ENCODE measurements around the gene ECI1.

ECI1 gene

GRCh38 chr16:2251296-2252111 is at the start of gene ECI1:
Gene ECI1 (minus strand): TSS chr16:2251587. CDS start chr16:2251566, 21 bp downstream.
- peak; percentile 79 for DNase-seq

GRCh38 chr16:2299915-2300192 is 48.5 kb upstream of the ECI1 start:
- DNase-seq, result no peak

- DNase-seq, result no peak
These were observed 47.9 kb upstream of the ECI1 start for GRCh38 chr16:2299121-2299914.

- no peak for DNase-seq
These were observed 47.2 kb upstream of the ECI1 start for GRCh38 chr16:2298621-2299020.

GRCh38 chr16:2297506-2297860 is 46.1 kb upstream of the ECI1 start:
- no peak for DNase-seq

- no peak for DNase-seq
These were observed 45.5 kb upstream of the ECI1 start for GRCh38 chr16:2296661-2297505.

- no peak for DNase-seq
These were observed 43.8 kb upstream of the ECI1 start for GRCh38 chr16:2295056-2295798.

- DNase-seq, result no peak
These were observed 40.8 kb upstream of the ECI1 start for GRCh38 chr16:2292221-2292620.

- no peak for DNase-seq
These were observed 37.9 kb upstream of the ECI1 start for GRCh38 chr16:2289282-2289681.

- DNase-seq, result no peak
These were observed 37.3 kb upstream of the ECI1 start for GRCh38 chr16:2288726-2289125.

- DNase-seq, result no peak
These were observed 36.6 kb upstream of the ECI1 start for GRCh38 chr16:2287916-2288547.

- DNase-seq, result no peak
These were observed 35.2 kb upstream of the ECI1 start for GRCh38 chr16:2286550-2286949.

GRCh38 chr16:2285731-2286191 is 34.4 kb upstream of the ECI1 start:
- no peak for DNase-seq

- DNase-seq, result no peak
These were observed 33.6 kb upstream of the ECI1 start for GRCh38 chr16:2284797-2285576.

- DNase-seq, result no peak
These were observed 32.8 kb upstream of the ECI1 start for GRCh38 chr16:2284001-2284770.

- no peak for DNase-seq
These were observed 31.6 kb upstream of the ECI1 start for GRCh38 chr16:2282866-2283555.

- no peak for DNase-seq
These were observed 30.9 kb upstream of the ECI1 start for GRCh38 chr16:2282262-2282661.

GRCh38 chr16:2280981-2281542 is 29.7 kb upstream of the ECI1 start:
- no peak for DNase-seq

GRCh38 chr16:2280461-2280860 is 29.1 kb upstream of the ECI1 start:
- no peak for DNase-seq
